Measurements from ENCODE around the gene COPS4. TPM values are rescaled to one million over a fixed set of nuclear protein-coding genes. Genes with fewer than 3 reads are reported as not detected.
"Not testable (repeated sequence)": the region's sequence is repeated elsewhere in the genome, so short reads cannot be mapped to it uniquely, and the experiment has no call there.

COPS4 gene
- total RNA-seq, 4 donors from 2014 or later = 6.7 to 81.8 (median 32.3) TPM

DNA sequence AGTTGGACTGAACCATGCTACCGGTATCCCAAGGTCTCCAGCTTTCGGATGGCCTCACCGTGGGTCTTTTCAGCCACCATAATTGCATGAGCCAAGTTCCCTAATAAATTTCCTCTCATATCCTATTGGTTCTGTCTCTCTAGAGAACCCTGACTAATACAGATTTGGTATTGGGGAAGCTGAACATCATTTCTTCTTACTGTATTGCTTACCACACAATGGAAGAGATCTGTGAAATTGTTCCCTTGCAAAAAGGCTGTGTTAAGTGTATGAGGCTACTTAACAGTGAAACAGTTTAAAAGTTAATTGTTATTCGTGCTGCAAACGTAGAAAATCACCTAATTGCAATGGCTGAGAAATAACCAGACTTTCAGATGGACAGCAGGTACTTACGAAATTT, 45.6 kb downstream of the COPS4 start:
- Histone ChIP-seq H3K27ac (no peak overlapping the region), H3K9me3 (no peaks in the 10 kb centered on the region), H3K4me1 (peaks cover 0 to 6% (median 0%) of the 10 kb centered on the region in 4 donors), H3K27me3 (no peaks in the 10 kb centered on the region), H3K4me3 (no peak overlapping the region), H3K36me3 (peaks cover 0 to 5% (median 0%) of the 10 kb centered on the region in 4 donors)
- WGBS, 2 donors (ENCODE audit: low coverage in 1 of 2) = 82 to 93% methylated on average over 5 to 6 of the region's 6 CpGs
- intact Hi-C loops (cut with DNase I; ENCODE audit: low total_unique reads) = no loop called here
- no peak for DNase-seq
- in situ Hi-C loops (cut with MboI; ENCODE audit: low pct_ligation_motif_present in 1 of 4, low pct_unique_long_range_greater_than_20kb in 1 of 4, low sequenced_read_pairs in 3 of 4) = loop anchor here in 2 of 4 donors (10.0 to 25.0 kb wide), 2 partner anchors 174 to 182 kb away; no protein-coding TSS in a partner anchor
- TF ChIP-seq POLR2A (IDR thresholded peaks at IDR 0.05) = no peak
- TF ChIP-seq POLR2AphosphoS5 (IDR thresholded peaks at IDR 0.05) = no peak
- no peak for TF ChIP-seq EP300 (IDR thresholded peaks at IDR 0.05; ENCODE audit: low read depth)
- TF ChIP-seq, protein P1, sequence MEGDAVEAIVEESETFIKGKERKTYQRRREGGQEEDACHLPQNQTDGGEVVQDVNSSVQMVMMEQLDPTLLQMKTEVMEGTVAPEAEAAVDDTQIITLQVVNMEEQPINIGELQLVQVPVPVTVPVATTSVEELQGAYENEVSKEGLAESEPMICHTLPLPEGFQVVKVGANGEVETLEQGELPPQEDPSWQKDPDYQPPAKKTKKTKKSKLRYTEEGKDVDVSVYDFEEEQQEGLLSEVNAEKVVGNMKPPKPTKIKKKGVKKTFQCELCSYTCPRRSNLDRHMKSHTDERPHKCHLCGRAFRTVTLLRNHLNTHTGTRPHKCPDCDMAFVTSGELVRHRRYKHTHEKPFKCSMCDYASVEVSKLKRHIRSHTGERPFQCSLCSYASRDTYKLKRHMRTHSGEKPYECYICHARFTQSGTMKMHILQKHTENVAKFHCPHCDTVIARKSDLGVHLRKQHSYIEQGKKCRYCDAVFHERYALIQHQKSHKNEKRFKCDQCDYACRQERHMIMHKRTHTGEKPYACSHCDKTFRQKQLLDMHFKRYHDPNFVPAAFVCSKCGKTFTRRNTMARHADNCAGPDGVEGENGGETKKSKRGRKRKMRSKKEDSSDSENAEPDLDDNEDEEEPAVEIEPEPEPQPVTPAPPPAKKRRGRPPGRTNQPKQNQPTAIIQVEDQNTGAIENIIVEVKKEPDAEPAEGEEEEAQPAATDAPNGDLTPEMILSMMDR (IDR thresholded peaks at IDR 0.05) = no peak

GRCh38 chr4:83082777-83083176, 47.8 kb downstream of the COPS4 start:
- Histone ChIP-seq H3K36me3 (no peaks in the 10 kb centered on the region), H3K4me3 (no peak overlapping the region), H3K27ac (no peak overlapping the region), H3K4me1 (no peaks in the 10 kb centered on the region), H3K9me3 (no peaks in the 10 kb centered on the region), H3K27me3 (no peaks in the 10 kb centered on the region)
- DNase-seq = no peak
- WGBS, 2 donors (ENCODE audit: low coverage in 1 of 2) = 84% methylated on average over 4 of the region's 4 CpGs; no CpG with 5 or more reads in 1 of the 2 donors
- in situ Hi-C loops (cut with MboI; ENCODE audit: low pct_ligation_motif_present in 1 of 4, low pct_unique_long_range_greater_than_20kb in 1 of 4, low sequenced_read_pairs in 3 of 4) = loop anchor here in 2 of 4 donors (10.0 to 25.0 kb wide), 2 partner anchors 172 to 180 kb away; no protein-coding TSS in a partner anchor
- TF ChIP-seq POLR2A (IDR thresholded peaks at IDR 0.05) = no peak
- TF ChIP-seq EP300 (IDR thresholded peaks at IDR 0.05; ENCODE audit: low read depth) = no peak
- no peak for TF ChIP-seq POLR2AphosphoS5 (IDR thresholded peaks at IDR 0.05)
- TF ChIP-seq, protein P1 (IDR thresholded peaks at IDR 0.05) = no peak
- intact Hi-C loops (cut with DNase I; ENCODE audit: low total_unique reads) = no loop called here

GRCh38 chr4:83083925-83084475, 49.0 kb downstream of the COPS4 start:
- TF ChIP-seq POLR2A (IDR thresholded peaks at IDR 0.05) (peak; percentile 23), POLR2AphosphoS5 (IDR thresholded peaks at IDR 0.05) (peak in 2 of 3 donors; percentile 27 to 48), EP300 (IDR thresholded peaks at IDR 0.05; ENCODE audit: low read depth) (no peak)
- TF ChIP-seq, protein P1 (IDR thresholded peaks at IDR 0.05) = no peak
- Histone ChIP-seq H3K27ac (no peak overlapping the region), H3K4me1 (no peaks in the 10 kb centered on the region), H3K27me3 (no peaks in the 10 kb centered on the region), H3K9me3 (no peaks in the 10 kb centered on the region), H3K36me3 (no peaks in the 10 kb centered on the region), H3K4me3 (no peak overlapping the region)
- DNase-seq = peak; percentile 32
- in situ Hi-C loops (cut with MboI; ENCODE audit: low pct_ligation_motif_present in 1 of 4, low pct_unique_long_range_greater_than_20kb in 1 of 4, low sequenced_read_pairs in 3 of 4) (loop anchor here in 2 of 4 donors (10.0 to 25.0 kb wide), 2 partner anchors 171 to 178 kb away; no protein-coding TSS in a partner anchor), intact Hi-C loops (cut with DNase I; ENCODE audit: low total_unique reads) (no loop called here)
- WGBS, 2 donors (ENCODE audit: low coverage in 1 of 2) = 59 to 77% methylated on average over 6 to 11 of the region's 11 CpGs

GRCh38 chr4:83084956-83085355, 50.0 kb downstream of the COPS4 start:
- WGBS, 2 donors (ENCODE audit: low coverage in 1 of 2) = 90 to 92% methylated on average over 7 to 12 of the region's 12 CpGs
- H3K27ac ChIP-seq; H3K36me3 ChIP-seq; DNase-seq; H3K4me3 ChIP-seq; intact Hi-C loops (cut with DNase I; ENCODE audit: low total_unique reads); H3K27me3 ChIP-seq; H3K4me1 ChIP-seq; H3K9me3 ChIP-seq: not testable (repeated sequence)
- in situ Hi-C loops (cut with MboI; ENCODE audit: low pct_ligation_motif_present in 1 of 4, low pct_unique_long_range_greater_than_20kb in 1 of 4, low sequenced_read_pairs in 3 of 4) = loop anchor here in 2 of 4 donors (10.0 to 25.0 kb wide), 2 partner anchors 170 to 177 kb away; no protein-coding TSS in a partner anchor

All from transverse colon (tissue), 4 donors.